Islet precursor cell (in vitro differentiated cells): ENCODE data around the gene PKNOX2.

Experiments used
- DNase-seq: peaks from one replicate; pipeline ENCODE4 v3.0.0-alpha.2; 2018

The PKNOX2 gene

GRCh38 chr11:125343718-125344131 is 179.2 kb downstream of the PKNOX2 start:
- peak; percentile 96 for DNase-seq

GRCh38 chr11:125344846-125345420 is 180.4 kb downstream of the PKNOX2 start:
- DNase-seq: no peak

- peak; percentile 78 for DNase-seq
Measured at GRCh38 chr11:125345421-125346178, 181.0 kb downstream of the PKNOX2 start.

- DNase-seq: no peak
Measured at GRCh38 chr11:125346179-125346530, 181.6 kb downstream of the PKNOX2 start.

GRCh38 chr11:125346565-125347260 is 182.2 kb downstream of the PKNOX2 start:
- DNase-seq: no peak

GRCh38 chr11:125347261-125347585 is 182.7 kb downstream of the PKNOX2 start:
- DNase-seq: no peak

GRCh38 chr11:125348141-125348651 is 183.6 kb downstream of the PKNOX2 start:
- no peak for DNase-seq

- DNase-seq: peak; percentile 81
Measured at GRCh38 chr11:125348674-125349309, 184.2 kb downstream of the PKNOX2 start.

GRCh38 chr11:125350206-125351032 is 185.9 kb downstream of the PKNOX2 start:
- DNase-seq: no peak

- DNase-seq: no peak
Measured at GRCh38 chr11:125351033-125351867, 186.7 kb downstream of the PKNOX2 start.

- DNase-seq: no peak
Measured at GRCh38 chr11:125351868-125352250, 187.3 kb downstream of the PKNOX2 start.

- DNase-seq: no peak
Measured at GRCh38 chr11:125356797-125357196, 192.2 kb downstream of the PKNOX2 start.

GRCh38 chr11:125357551-125357950 is 193.0 kb downstream of the PKNOX2 start:
- DNase-seq: no peak

- no peak for DNase-seq
Measured at GRCh38 chr11:125358254-125358840, 193.8 kb downstream of the PKNOX2 start.

GRCh38 chr11:125359130-125359529 is 194.6 kb downstream of the PKNOX2 start:
- DNase-seq: no peak

- no peak for DNase-seq
Measured at GRCh38 chr11:125360066-125360465, 195.5 kb downstream of the PKNOX2 start.

GRCh38 chr11:125364121-125364826 is 199.7 kb downstream of the PKNOX2 start:
- no peak for DNase-seq

- no peak for DNase-seq
Measured at GRCh38 chr11:125365196-125365931, 200.8 kb downstream of the PKNOX2 start.

- DNase-seq: no peak
Measured at GRCh38 chr11:125367710-125368109, 203.2 kb downstream of the PKNOX2 start.

- DNase-seq: no peak
Measured at GRCh38 chr11:125368757-125369156, 204.2 kb downstream of the PKNOX2 start.
